ENCODE measurements around the gene ZNF143. TPM values are rescaled to one million over a fixed set of nuclear protein-coding genes. Genes with fewer than 3 reads are reported as not detected.

The ZNF143 gene
- total and polyA plus RNA-seq, 10 of the 15 experiments (the other 5 are each of a cell fraction or from before 2014, with no cell fraction given), result 13.6 to 48.7 (median 19.4) TPM

- no peak for TF ChIP-seq NBN (IDR thresholded peaks at IDR 0.05)
- no peak for TF ChIP-seq KDM1A (IDR thresholded peaks at IDR 0.05; ENCODE audit: borderline replicate concordance)
- no peak for TF ChIP-seq USF1 (IDR thresholded peaks at IDR 0.05; ENCODE audit: borderline replicate concordance, extremely low read length, insufficient read depth, low read depth, low read length)
- TF ChIP-seq MYB (IDR thresholded peaks at IDR 0.05; ENCODE audit: borderline replicate concordance, low read depth, low read length), result no peak
These were observed 116.7 kb downstream of the ZNF143 start (continued) for GRCh38 chr11:9577556-9577955.

Small RNAs within 50 kb of the gene (small RNA-seq; reads per million reads assigned to genes)
- gene RF01210, result not detected
- gene SNORA23, result 17.3 reads per million, percentile 97 among the genes with 10 or more reads in this experiment

Other genes with a start within 250 kb of the ZNF143 start
- gene DENND5A, start 195.7 kb upstream of the ZNF143 start, total RNA-seq (2014; rRNA removed), result 101 and 102 TPM in 2 replicates
- gene DENND5A, start 195.7 kb upstream of the ZNF143 start, total RNA-seq (2014; rRNA removed; fragmentation: Illumina TruSeq; extraction: Trizol), result 96.5 and 106 TPM in 2 replicates
- 91.3 and 94.2 TPM in 2 replicates for gene DENND5A, start 195.7 kb upstream of the ZNF143 start, total RNA-seq (2021)
- 93.6 and 157 TPM in 2 replicates for gene DENND5A, start 195.7 kb upstream of the ZNF143 start, polyA plus RNA-seq (2011; rRNA removed)
- 127 and 135 TPM in 2 replicates for gene DENND5A, start 195.7 kb upstream of the ZNF143 start, polyA plus RNA-seq (2014; fragmentation: Illumina TruSeq; extraction: Trizol)
- 10 to 100 TPM; 15.6 to 24.1 TPM for gene DENND5A, start 195.7 kb upstream of the ZNF143 start, polyA plus RNA-seq (2014; fragmentation: Nextera tagmentation; extraction: Ambion mirVana)
- gene DENND5A, start 195.7 kb upstream of the ZNF143 start, polyA plus RNA-seq (2014; rRNA removed), result 63.8 and 78.9 TPM in 2 replicates
- gene DENND5A, start 195.7 kb upstream of the ZNF143 start, polyA plus RNA-seq (2016; fragmentation: Nextera tagmentation; extraction: Ambion mirVana), result 10 to 100 TPM; 15.7 to 16.6 TPM
- gene TMEM41B, start 146.4 kb upstream of the ZNF143 start, total RNA-seq (2014; rRNA removed), result 24.3 and 29.1 TPM in 2 replicates
- 20.1 and 22.4 TPM in 2 replicates for gene TMEM41B, start 146.4 kb upstream of the ZNF143 start, total RNA-seq (2014; rRNA removed; fragmentation: Illumina TruSeq; extraction: Trizol)
- gene TMEM41B, start 146.4 kb upstream of the ZNF143 start, total RNA-seq (2021), result 21.9 and 25.1 TPM in 2 replicates
- 31.0 and 44.7 TPM in 2 replicates for gene TMEM41B, start 146.4 kb upstream of the ZNF143 start, polyA plus RNA-seq (2011; rRNA removed)
- gene TMEM41B, start 146.4 kb upstream of the ZNF143 start, polyA plus RNA-seq (2014; fragmentation: Illumina TruSeq; extraction: Trizol), result 15.2 and 19.3 TPM in 2 replicates
- 10 to 100 TPM in 1 of 2 experiments, 1 to 10 TPM in 1; 8.0 to 11.0 TPM for gene TMEM41B, start 146.4 kb upstream of the ZNF143 start, polyA plus RNA-seq (2014; fragmentation: Nextera tagmentation; extraction: Ambion mirVana)
- 27.0 and 27.1 TPM in 2 replicates for gene TMEM41B, start 146.4 kb upstream of the ZNF143 start, polyA plus RNA-seq (2014; rRNA removed)
- gene TMEM41B, start 146.4 kb upstream of the ZNF143 start, polyA plus RNA-seq (2016; fragmentation: Nextera tagmentation; extraction: Ambion mirVana), result 10 to 100 TPM; 20.4 to 20.6 TPM
- 29.8 and 31.8 TPM in 2 replicates for gene IPO7, start 76.4 kb upstream of the ZNF143 start, total RNA-seq (2014; rRNA removed)
- gene IPO7, start 76.4 kb upstream of the ZNF143 start, total RNA-seq (2014; rRNA removed; fragmentation: Illumina TruSeq; extraction: Trizol), result 44.9 and 47.5 TPM in 2 replicates
- 51.4 and 56.6 TPM in 2 replicates for gene IPO7, start 76.4 kb upstream of the ZNF143 start, total RNA-seq (2021)
- 31.0 and 37.9 TPM in 2 replicates for gene IPO7, start 76.4 kb upstream of the ZNF143 start, polyA plus RNA-seq (2011; rRNA removed)
- 44.8 and 53.4 TPM in 2 replicates for gene IPO7, start 76.4 kb upstream of the ZNF143 start, polyA plus RNA-seq (2014; fragmentation: Illumina TruSeq; extraction: Trizol)
- gene IPO7, start 76.4 kb upstream of the ZNF143 start, polyA plus RNA-seq (2014; fragmentation: Nextera tagmentation; extraction: Ambion mirVana), result 1 to 10 TPM; 9.2 to 9.9 TPM
- gene IPO7, start 76.4 kb upstream of the ZNF143 start, polyA plus RNA-seq (2014; rRNA removed), result 29.3 and 30.3 TPM in 2 replicates
- 1 to 10 TPM; 5.0 to 5.2 TPM for gene IPO7, start 76.4 kb upstream of the ZNF143 start, polyA plus RNA-seq (2016; fragmentation: Nextera tagmentation; extraction: Ambion mirVana)
- gene WEE1, start 112.7 kb downstream of the ZNF143 start, total RNA-seq (2014; rRNA removed), result 53.9 and 58.4 TPM in 2 replicates
- gene WEE1, start 112.7 kb downstream of the ZNF143 start, total RNA-seq (2014; rRNA removed; fragmentation: Illumina TruSeq; extraction: Trizol), result 51.1 and 51.4 TPM in 2 replicates
- gene WEE1, start 112.7 kb downstream of the ZNF143 start, total RNA-seq (2021), result 51.7 and 58.0 TPM in 2 replicates
- 54.1 and 71.9 TPM in 2 replicates for gene WEE1, start 112.7 kb downstream of the ZNF143 start, polyA plus RNA-seq (2011; rRNA removed)
- 69.5 and 84.0 TPM in 2 replicates for gene WEE1, start 112.7 kb downstream of the ZNF143 start, polyA plus RNA-seq (2014; fragmentation: Illumina TruSeq; extraction: Trizol)
- gene WEE1, start 112.7 kb downstream of the ZNF143 start, polyA plus RNA-seq (2014; fragmentation: Nextera tagmentation; extraction: Ambion mirVana), result 10 to 100 TPM; 20.6 to 22.2 TPM
- 39.6 and 41.0 TPM in 2 replicates for gene WEE1, start 112.7 kb downstream of the ZNF143 start, polyA plus RNA-seq (2014; rRNA removed)
- 10 to 100 TPM; 13.8 to 28.0 TPM for gene WEE1, start 112.7 kb downstream of the ZNF143 start, polyA plus RNA-seq (2016; fragmentation: Nextera tagmentation; extraction: Ambion mirVana)
- 35.9 and 40.5 TPM in 2 replicates for gene SWAP70, start 203.1 kb downstream of the ZNF143 start, total RNA-seq (2014; rRNA removed)
- 61.1 and 62.4 TPM in 2 replicates for gene SWAP70, start 203.1 kb downstream of the ZNF143 start, total RNA-seq (2014; rRNA removed; fragmentation: Illumina TruSeq; extraction: Trizol)
- 53.0 and 54.0 TPM in 2 replicates for gene SWAP70, start 203.1 kb downstream of the ZNF143 start, total RNA-seq (2021)
- 20.6 and 25.0 TPM in 2 replicates for gene SWAP70, start 203.1 kb downstream of the ZNF143 start, polyA plus RNA-seq (2011; rRNA removed)
- 60.9 and 69.6 TPM in 2 replicates for gene SWAP70, start 203.1 kb downstream of the ZNF143 start, polyA plus RNA-seq (2014; fragmentation: Illumina TruSeq; extraction: Trizol)
- gene SWAP70, start 203.1 kb downstream of the ZNF143 start, polyA plus RNA-seq (2014; fragmentation: Nextera tagmentation; extraction: Ambion mirVana), result 10 to 100 TPM; 28.7 to 30.9 TPM
- gene SWAP70, start 203.1 kb downstream of the ZNF143 start, polyA plus RNA-seq (2014; rRNA removed), result 32.6 and 36.7 TPM in 2 replicates
- gene SWAP70, start 203.1 kb downstream of the ZNF143 start, polyA plus RNA-seq (2016; fragmentation: Nextera tagmentation; extraction: Ambion mirVana), result 10 to 100 TPM; 46.6 to 51.8 TPM